Neural cell (in vitro differentiated cells): ENCODE data around the gene GRIP1.

Experiments
- CTCF ChIP-seq: fragments of 450-650 bp; IDR thresholded peaks from 2 replicates; pipeline ENCODE4 v1.5.1; 2014; ENCODE audit warnings: antibody characterized with exemption, mild to moderate bottlenecking, moderate library complexity; ENCODE audit not compliant: poor library complexity, severe bottlenecking
- EP300 ChIP-seq: fragments of 450-650 bp; conservative IDR thresholded peaks from 2 replicates; pipeline ENCODE4 v1.6.1; 2014; ENCODE audit warnings: antibody characterized with exemption, mild to moderate bottlenecking, moderate library complexity; ENCODE audit not compliant: poor library complexity, severe bottlenecking
- EZH2 ChIP-seq: fragments of 200-600, 300-800 bp; shearing (Covaris generic), sonication (generic); IDR thresholded peaks from 2 replicates; pipeline ENCODE4 v1.6.1; 2014; ENCODE audit warnings: antibody characterized with exemption, low read length, borderline replicate concordance, mild to moderate bottlenecking; ENCODE audit not compliant: insufficient read depth, poor library complexity, severe bottlenecking
- MXI1 ChIP-seq: fragments of 450-650 bp; conservative IDR thresholded peaks from 2 replicates; pipeline ENCODE4 v1.6.1; 2014; ENCODE audit warnings: antibody characterized with exemption, mild to moderate bottlenecking; ENCODE audit not compliant: poor library complexity, severe bottlenecking
- POLR2AphosphoS5 ChIP-seq: IDR thresholded peaks from 2 replicates; pipeline ENCODE4 v1.6.1; 2012
- RAD21 ChIP-seq: fragments of 450-650 bp; conservative IDR thresholded peaks from 2 replicates; pipeline ENCODE4 v1.6.1; 2014; ENCODE audit warnings: antibody characterized with exemption, mild to moderate bottlenecking, moderate library complexity
- REST ChIP-seq: IDR thresholded peaks from 2 replicates; pipeline ENCODE4 v1.6.1; 2012; ENCODE audit warnings: borderline replicate concordance
- SMC3 ChIP-seq: fragments of 450-650 bp; conservative IDR thresholded peaks from 2 replicates; pipeline ENCODE4 v1.6.1; 2014; ENCODE audit warnings: antibody characterized with exemption, mild to moderate bottlenecking, moderate library complexity; ENCODE audit not compliant: poor library complexity
- TAF1 ChIP-seq: IDR thresholded peaks from 2 replicates; pipeline ENCODE4 v1.6.1; 2012; ENCODE audit warnings: low read depth

- TF ChIP-seq CTCF (no peak), MXI1 (no peak), TAF1 (no peak), EZH2 (no peak), SMC3 (no peak), EP300 (no peak), POLR2AphosphoS5 (no peak), REST (no peak), RAD21 (no peak)
Measured at GRCh38 chr12:66661357-66661756, 17.5 kb downstream of the GRIP1 start.
